Measurements from ENCODE around the gene RAPGEFL1. TPM values are rescaled to one million over a fixed set of nuclear protein-coding genes. Genes with fewer than 3 reads are reported as not detected.

Gene RAPGEFL1
- total RNA-seq, 2 experiments from 2014 or later: 4.9 to 5.4 TPM

DNA sequence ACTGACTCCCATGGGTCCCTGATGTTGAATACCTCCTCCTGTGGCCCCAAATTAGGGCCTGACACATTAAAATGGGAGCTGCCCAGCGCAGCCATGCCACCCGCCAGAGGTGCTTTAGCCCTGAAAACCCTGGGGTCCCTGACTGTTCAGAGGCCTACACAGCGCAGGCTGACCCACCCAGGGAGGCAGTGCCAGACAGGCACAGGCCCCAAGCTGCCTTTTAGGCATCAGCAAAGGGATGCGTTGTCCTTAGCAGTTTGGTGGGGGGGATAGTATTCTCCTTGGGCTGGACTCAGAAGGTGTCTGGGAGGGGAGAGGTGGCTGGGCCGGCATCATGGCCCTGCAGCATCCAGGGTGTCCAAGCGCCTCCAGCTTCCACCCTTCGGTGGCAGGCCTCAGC lies 1.4 kb downstream of the RAPGEFL1 start:
- Mint-ChIP-seq H3K27ac (no peak overlapping the region), H3K4me3 (no peak overlapping the region), H3K9me3 (no peaks in the 10 kb centered on the region), H3K27me3 (no peaks in the 10 kb centered on the region), H3K4me1 (peaks cover 6% of the 10 kb centered on the region), H3K36me3 (peaks cover 8% of the 10 kb centered on the region)
- DNase-seq (no peak), ATAC-seq (ENCODE audit: low read depth) (no peak)
- POLR2A ChIA-PET: interaction anchor here (0.6 kb wide), 1 partner anchor 112 kb away, joined by 4 read pairs; no protein-coding TSS in a partner anchor

DNA sequence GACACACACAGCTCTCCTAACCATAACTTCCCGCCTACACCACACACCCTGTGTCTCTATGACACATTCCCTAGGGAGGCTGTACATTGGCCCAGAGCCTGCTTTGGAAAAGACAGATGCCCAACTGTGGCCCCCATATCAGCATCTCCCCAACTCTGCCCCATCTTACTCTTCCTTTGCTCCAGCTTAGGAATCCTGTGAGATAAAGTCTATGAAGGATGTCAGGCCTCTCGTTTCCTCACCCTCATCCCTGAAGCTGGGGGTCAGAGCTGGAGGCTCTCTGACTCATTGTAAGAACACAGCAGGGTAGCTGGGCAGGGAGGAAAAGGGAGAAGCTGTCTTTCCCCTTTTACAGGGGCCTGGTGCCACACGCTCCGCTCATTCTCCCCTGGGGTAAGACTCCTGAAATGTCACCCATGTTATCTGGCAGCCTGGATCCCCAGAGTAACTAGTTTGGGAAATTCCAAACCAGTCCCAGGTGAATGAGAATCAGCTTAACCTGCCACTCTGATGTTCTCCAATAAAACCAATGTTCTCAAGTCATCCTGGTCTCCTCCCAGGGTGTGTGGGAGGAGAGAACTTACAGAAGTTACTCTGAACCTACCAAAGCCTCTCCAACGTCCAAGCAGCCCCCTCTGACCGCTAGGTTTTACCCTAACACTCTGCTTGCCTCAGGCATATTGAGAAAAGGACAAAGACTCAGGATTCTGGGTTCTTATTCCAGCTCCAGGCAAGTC lies 2.8 kb downstream of the RAPGEFL1 start:
- POLR2A ChIA-PET: no interaction called here
- no peak overlapping the region for H3K4me3 Mint-ChIP-seq
- no peaks in the 10 kb centered on the region for H3K27me3 Mint-ChIP-seq
- DNase-seq (no peak), ATAC-seq (ENCODE audit: low read depth) (no peak)
- H3K9me3 Mint-ChIP-seq: no peaks in the 10 kb centered on the region
- no peak overlapping the region for H3K27ac Mint-ChIP-seq
- H3K36me3 Mint-ChIP-seq: peaks cover 5% of the 10 kb centered on the region
- peaks cover 6% of the 10 kb centered on the region for H3K4me1 Mint-ChIP-seq

GRCh38 chr17:40180694-40181093 lies 3.4 kb downstream of the RAPGEFL1 start:
- POLR2A ChIA-PET: no interaction called here
- no peak for ATAC-seq (ENCODE audit: low read depth)
- Mint-ChIP-seq H3K4me3 (no peak overlapping the region), H3K27ac (no peak overlapping the region), H3K36me3 (peaks cover 5% of the 10 kb centered on the region), H3K4me1 (peaks cover 6% of the 10 kb centered on the region), H3K9me3 (no peaks in the 10 kb centered on the region), H3K27me3 (no peaks in the 10 kb centered on the region)
- DNase-seq: no peak

GRCh38 chr17:40181205-40181604 lies 3.9 kb downstream of the RAPGEFL1 start:
- ATAC-seq (ENCODE audit: low read depth): no peak
- peaks cover 6% of the 10 kb centered on the region for H3K4me1 Mint-ChIP-seq
- H3K27ac Mint-ChIP-seq: no peak overlapping the region
- POLR2A ChIA-PET: no interaction called here
- DNase-seq: no peak
- no peaks in the 10 kb centered on the region for H3K27me3 Mint-ChIP-seq
- H3K36me3 Mint-ChIP-seq: peaks cover under 1% of the 10 kb centered on the region
- H3K4me3 Mint-ChIP-seq: no peak overlapping the region
- H3K9me3 Mint-ChIP-seq: no peaks in the 10 kb centered on the region

GRCh38 chr17:40182606-40183005 lies 5.3 kb downstream of the RAPGEFL1 start:
- Mint-ChIP-seq H3K4me3 (no peak overlapping the region), H3K9me3 (no peaks in the 10 kb centered on the region), H3K27ac (no peak overlapping the region), H3K4me1 (peaks cover 4% of the 10 kb centered on the region), H3K27me3 (no peaks in the 10 kb centered on the region), H3K36me3 (no peaks in the 10 kb centered on the region)
- ATAC-seq (ENCODE audit: low read depth) (no peak), DNase-seq (no peak)
- POLR2A ChIA-PET: interaction anchor here (0.7 kb wide), 1 partner anchor 69 kb away, joined by 3 read pairs; no protein-coding TSS in a partner anchor

DNA sequence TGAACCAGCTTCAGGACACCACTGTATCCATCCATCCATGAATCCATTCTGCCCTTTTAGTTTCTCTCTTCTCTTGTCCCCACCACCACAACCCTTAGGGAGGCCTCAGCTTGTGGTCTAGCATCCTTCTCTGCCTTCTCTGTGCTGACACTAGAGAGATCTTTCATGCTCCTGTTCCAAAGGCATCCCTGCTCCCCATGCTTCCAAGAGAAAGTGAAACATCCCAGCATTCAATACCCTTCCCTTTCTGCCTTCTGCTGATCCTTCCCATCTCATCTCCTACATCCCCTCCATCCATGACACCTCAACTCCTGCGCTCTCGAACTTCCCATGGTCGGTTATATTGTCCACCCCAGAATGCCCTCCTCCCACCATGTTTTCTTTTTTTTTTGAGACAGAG lies 10.0 kb downstream of the RAPGEFL1 start:
- POLR2A ChIA-PET: no interaction called here
- Mint-ChIP-seq H3K4me1 (peaks cover 12% of the 10 kb centered on the region), H3K4me3 (no peak overlapping the region), H3K36me3 (no peaks in the 10 kb centered on the region), H3K9me3 (no peaks in the 10 kb centered on the region), H3K27me3 (peaks cover 3% of the 10 kb centered on the region), H3K27ac (no peak overlapping the region)
- no peak for ATAC-seq (ENCODE audit: low read depth)
- DNase-seq: no peak

DNA sequence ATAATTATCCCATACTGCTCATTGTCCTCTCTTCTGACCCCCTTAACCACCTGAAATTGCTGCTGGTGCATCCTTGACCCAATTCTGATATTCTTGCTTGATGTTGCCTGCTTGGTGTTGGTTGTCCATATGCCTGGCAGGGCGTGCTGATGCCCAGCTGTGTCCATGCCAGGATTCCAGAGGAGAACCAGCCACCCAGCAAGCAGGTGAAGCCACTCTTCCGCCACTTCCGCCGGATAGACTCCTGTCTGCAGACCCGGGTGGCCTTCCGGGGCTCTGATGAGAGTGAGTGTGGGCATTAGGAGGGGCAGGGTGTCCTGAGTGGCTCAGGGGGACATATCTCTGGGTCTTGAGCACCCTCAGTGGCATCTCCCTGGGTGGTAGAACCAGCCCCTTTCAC lies 11.4 kb downstream of the RAPGEFL1 start:
- peaks cover 3% of the 10 kb centered on the region for H3K27me3 Mint-ChIP-seq
- no peak overlapping the region for H3K27ac Mint-ChIP-seq
- POLR2A ChIA-PET: no interaction called here
- DNase-seq (no peak), ATAC-seq (ENCODE audit: low read depth) (no peak)
- H3K4me1 Mint-ChIP-seq: peaks cover 12% of the 10 kb centered on the region
- H3K4me3 Mint-ChIP-seq: no peak overlapping the region
- no peaks in the 10 kb centered on the region for H3K9me3 Mint-ChIP-seq
- no peaks in the 10 kb centered on the region for H3K36me3 Mint-ChIP-seq

- Mint-ChIP-seq H3K36me3 (no peaks in the 10 kb centered on the region), H3K9me3 (no peaks in the 10 kb centered on the region), H3K27ac (no peak overlapping the region), H3K4me3 (peak overlapping the region; percentile 76), H3K4me1 (peaks cover 14% of the 10 kb centered on the region), H3K27me3 (peaks cover 3% of the 10 kb centered on the region)
- DNase-seq (no peak), ATAC-seq (ENCODE audit: low read depth) (no peak)
- POLR2A ChIA-PET: interaction anchor here (0.9 to 1.8 kb wide), 4 partner anchors 28 to 173 kb away, joined by 3 to 23 read pairs (median 4); no protein-coding TSS in a partner anchor
Measured at GRCh38 chr17:40190197-40191021, 13.1 kb downstream of the RAPGEFL1 start.

- peak; percentile 79 for DNase-seq
- Mint-ChIP-seq H3K36me3 (no peaks in the 10 kb centered on the region), H3K9me3 (no peaks in the 10 kb centered on the region)
Measured at GRCh38 chr17:40191237-40192208, 14.3 kb downstream of the RAPGEFL1 start.

DNA sequence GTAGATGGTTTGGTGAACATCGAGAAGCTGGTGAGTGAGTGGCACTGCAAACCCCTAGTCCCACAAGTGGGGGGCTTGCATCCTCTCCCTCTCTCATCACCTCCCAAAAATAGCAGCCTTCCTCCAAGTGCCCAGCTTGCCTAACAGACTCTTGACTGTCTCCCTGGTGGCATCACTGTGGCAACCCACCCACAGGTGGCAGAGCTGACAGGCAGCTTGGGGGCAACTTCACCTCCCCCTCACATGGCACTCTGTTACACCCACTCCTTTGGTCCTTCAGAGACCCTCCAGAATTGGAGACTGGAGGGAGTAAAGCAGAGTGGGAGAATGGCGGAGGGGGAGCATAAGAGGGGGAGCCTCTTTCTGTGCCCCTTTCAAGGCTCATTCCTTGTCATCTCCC lies 15.7 kb downstream of the RAPGEFL1 start:
- Mint-ChIP-seq H3K27me3 (peaks cover 5% of the 10 kb centered on the region), H3K36me3 (no peaks in the 10 kb centered on the region), H3K4me1 (peaks cover 9% of the 10 kb centered on the region), H3K27ac (no peak overlapping the region), H3K4me3 (no peak overlapping the region), H3K9me3 (no peaks in the 10 kb centered on the region)
- POLR2A ChIA-PET: no interaction called here
- DNase-seq: no peak
- ATAC-seq (ENCODE audit: low read depth): no peak

More at GRCh38 chr17:40191237-40192208, 14.3 kb downstream of the RAPGEFL1 start:
- Mint-ChIP-seq H3K4me3 (peak overlapping the region; percentile 94), H3K27ac (peak overlapping the region; percentile 68), H3K27me3 (peaks cover 5% of the 10 kb centered on the region), H3K4me1 (peaks cover 14% of the 10 kb centered on the region)
- POLR2A ChIA-PET: interaction anchor here (0.6 to 1.8 kb wide), 6 partner anchors 27 to 171 kb away, joined by 3 to 23 read pairs (median 3); partner anchors contain the start of genes CASC3 and MED24
- ATAC-seq (ENCODE audit: low read depth): peak; percentile 89

DNA sequence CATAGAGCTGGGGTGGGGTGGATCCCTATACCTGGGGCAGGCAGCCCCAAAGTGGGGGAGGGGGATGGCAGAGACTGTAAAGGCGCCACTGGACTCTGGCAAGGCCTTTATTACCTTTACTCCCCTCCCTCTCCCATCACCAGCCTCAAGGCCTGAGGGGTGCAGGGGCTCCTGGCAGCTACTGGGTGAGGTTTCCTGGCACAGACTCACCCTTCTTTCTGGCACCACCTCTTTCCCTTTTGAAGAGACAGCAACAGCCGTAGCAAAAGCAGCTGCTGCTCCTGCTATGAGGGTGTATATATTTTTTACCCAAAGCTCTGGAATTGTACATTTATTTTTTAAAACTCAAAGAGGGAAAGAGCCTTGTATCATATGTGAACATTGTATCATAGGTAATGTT lies 17.6 kb downstream of the RAPGEFL1 start:
- POLR2A ChIA-PET: no interaction called here
- Mint-ChIP-seq H3K27ac (no peak overlapping the region), H3K36me3 (no peaks in the 10 kb centered on the region), H3K27me3 (peaks cover 8% of the 10 kb centered on the region), H3K4me3 (no peak overlapping the region), H3K9me3 (no peaks in the 10 kb centered on the region), H3K4me1 (peaks cover 9% of the 10 kb centered on the region)
- ATAC-seq (ENCODE audit: low read depth) (no peak), DNase-seq (no peak)

DNA sequence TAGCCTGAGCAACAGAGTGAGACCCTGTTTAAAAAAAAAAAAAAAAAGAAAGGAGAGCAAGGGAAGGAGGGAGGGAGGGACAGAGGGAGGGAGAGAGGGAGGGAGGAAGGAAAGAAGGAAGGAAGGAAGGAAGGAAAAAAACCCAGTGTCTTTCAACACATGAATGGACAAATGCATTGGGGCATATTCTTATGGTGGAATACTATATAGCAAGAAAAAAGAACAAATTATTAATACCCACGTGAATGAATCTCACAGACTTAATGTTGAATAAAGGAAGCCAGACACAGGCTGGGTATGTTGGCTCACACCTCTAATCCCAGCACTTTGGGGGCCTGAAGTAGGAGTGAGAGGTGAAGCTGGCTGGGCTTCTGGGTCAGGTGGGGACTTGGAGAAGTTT lies 20.3 kb downstream of the RAPGEFL1 start:
- DNase-seq: no peak
- POLR2A ChIA-PET: interaction anchor here (0.8 to 1.3 kb wide), 2 partner anchors 21 to 85 kb away, joined by 3 read pairs; partner anchors contain the start of gene WIPF2
- peaks cover 5% of the 10 kb centered on the region for H3K27me3 Mint-ChIP-seq

More for the DNA sequence above, 20.3 kb downstream of the RAPGEFL1 start:
- ATAC-seq (ENCODE audit: low read depth): no peak
- H3K9me3 Mint-ChIP-seq: no peaks in the 10 kb centered on the region
- H3K4me1 Mint-ChIP-seq: peaks cover 5% of the 10 kb centered on the region
- H3K36me3 Mint-ChIP-seq: no peaks in the 10 kb centered on the region
- no peak overlapping the region for H3K27ac Mint-ChIP-seq
- no peak overlapping the region for H3K4me3 Mint-ChIP-seq
